Lower leg skin (tissue), 4 donors: ENCODE data around the gene KREMEN1. TPM values are rescaled to one million over a fixed set of nuclear protein-coding genes. Genes with fewer than 3 reads are reported as not detected.

Experiments used
- DNase-seq, 2 donors: peaks; one replicate each; pipeline ENCODE4 v3.0.0-alpha.2; 2019; ENCODE audit warnings: low spot score in 2 of 2
- H3K4me3 ChIP-seq: fragments of 200-600 bp; sonication (generic); 2 replicates; pipeline ENCODE4 v1.5.1; 2017; ENCODE audit warnings: mild to moderate bottlenecking, low read depth; ENCODE audit not compliant: poor library complexity, severe bottlenecking
- POLR2A ChIP-seq, 2 donors: fragments of 450-650 bp; IDR thresholded peaks; one replicate each; pipeline ENCODE4 v1.6.1; 2016 to 2017; ENCODE audit warnings: antibody characterized with exemption in 2 of 2, mild to moderate bottlenecking in 1 of 2, moderate library complexity in 1 of 2
- WGBS, 2 donors: methylation state at CpG; one replicate each; pipeline ENCODE4 v1.1.5; 2018; 5-methylcytosine and 5-hydroxymethylcytosine counted together
- intact Hi-C: fragments of 100-400 bp; cut with DNase I; formaldehyde crosslinking; loops from one replicate; pipeline ENCODE4 v1.15.0; 2023; ENCODE audit warnings: low total_unique reads
- total RNA-seq, 4 donors: library from RNA; depleted of rRNA; stranded (reverse); fragments of >200 nt; gene quantifications; one replicate each; pipeline ENCODE4 v1.1.0, GENCODE V29; 2016
- TF ChIP-seq, protein P1 (sequence below), 3 donors: fragments of 450-650 bp; IDR thresholded peaks; one replicate each; pipeline ENCODE4 v1.5.1; 2016; ENCODE audit warnings: antibody characterized with exemption in 3 of 3, mild to moderate bottlenecking in 3 of 3, moderate library complexity in 2 of 3

Gene KREMEN1
- total RNA-seq, 4 donors from 2014 or later: 28.8 to 52.0 (median 48.0) TPM

DNA sequence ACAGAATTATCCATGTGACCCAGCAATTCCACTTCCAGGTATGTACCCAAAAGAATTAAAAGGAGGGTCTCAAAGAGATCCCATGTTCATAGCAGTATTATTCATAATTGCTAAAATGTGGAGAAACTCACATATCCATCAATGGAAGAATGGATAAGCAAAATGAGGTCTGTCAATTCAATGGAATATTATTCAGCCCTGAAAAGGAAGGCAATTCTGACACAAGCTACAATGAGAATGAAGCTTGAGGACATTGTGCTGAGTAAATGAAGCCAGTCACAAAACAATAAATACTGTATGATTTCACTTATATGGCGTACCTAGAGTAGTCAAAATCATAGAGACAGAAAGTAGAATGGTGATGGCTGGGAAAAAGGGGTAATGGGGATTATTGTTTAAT is 113.5 kb downstream of the KREMEN1 start:
- TF ChIP-seq, protein P1, sequence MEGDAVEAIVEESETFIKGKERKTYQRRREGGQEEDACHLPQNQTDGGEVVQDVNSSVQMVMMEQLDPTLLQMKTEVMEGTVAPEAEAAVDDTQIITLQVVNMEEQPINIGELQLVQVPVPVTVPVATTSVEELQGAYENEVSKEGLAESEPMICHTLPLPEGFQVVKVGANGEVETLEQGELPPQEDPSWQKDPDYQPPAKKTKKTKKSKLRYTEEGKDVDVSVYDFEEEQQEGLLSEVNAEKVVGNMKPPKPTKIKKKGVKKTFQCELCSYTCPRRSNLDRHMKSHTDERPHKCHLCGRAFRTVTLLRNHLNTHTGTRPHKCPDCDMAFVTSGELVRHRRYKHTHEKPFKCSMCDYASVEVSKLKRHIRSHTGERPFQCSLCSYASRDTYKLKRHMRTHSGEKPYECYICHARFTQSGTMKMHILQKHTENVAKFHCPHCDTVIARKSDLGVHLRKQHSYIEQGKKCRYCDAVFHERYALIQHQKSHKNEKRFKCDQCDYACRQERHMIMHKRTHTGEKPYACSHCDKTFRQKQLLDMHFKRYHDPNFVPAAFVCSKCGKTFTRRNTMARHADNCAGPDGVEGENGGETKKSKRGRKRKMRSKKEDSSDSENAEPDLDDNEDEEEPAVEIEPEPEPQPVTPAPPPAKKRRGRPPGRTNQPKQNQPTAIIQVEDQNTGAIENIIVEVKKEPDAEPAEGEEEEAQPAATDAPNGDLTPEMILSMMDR (IDR thresholded peaks at IDR 0.05): no peak
- no peak for TF ChIP-seq POLR2A (IDR thresholded peaks at IDR 0.05)
- 97% methylated on average over 1 of the region's 1 CpG for WGBS, 2 donors
- intact Hi-C loops: no loop called here
- no peak overlapping the region for H3K4me3 ChIP-seq
- no peak for DNase-seq

GRCh38 chr22:29187831-29188230 is 115.0 kb downstream of the KREMEN1 start:
- intact Hi-C loops: no loop called here
- TF ChIP-seq, protein P1 (IDR thresholded peaks at IDR 0.05): no peak
- TF ChIP-seq POLR2A (IDR thresholded peaks at IDR 0.05): no peak
- DNase-seq: no peak
- 51 to 58% methylated on average over 7 of the region's 7 CpGs for WGBS, 2 donors
- no peak overlapping the region for H3K4me3 ChIP-seq

DNA sequence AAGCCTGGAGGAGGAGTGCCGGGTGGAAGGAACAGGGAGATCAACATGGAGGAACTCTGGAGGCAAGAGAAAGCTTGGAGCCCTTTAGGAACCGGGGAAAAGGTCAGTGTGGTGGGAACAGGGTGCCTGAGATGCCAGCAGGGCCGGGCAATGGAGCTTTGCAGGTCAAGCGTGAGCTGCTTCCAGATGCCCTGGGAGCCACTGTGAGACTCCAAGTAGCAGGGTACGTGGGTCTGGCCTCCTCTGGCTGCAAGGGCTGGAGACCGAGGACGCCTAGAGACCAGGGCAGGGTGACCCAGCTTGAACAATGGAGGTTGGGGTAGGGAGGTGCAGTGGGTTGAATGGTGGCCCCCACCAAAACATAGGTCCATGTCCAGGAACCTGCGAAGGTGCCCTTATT is 117.2 kb downstream of the KREMEN1 start:
- TF ChIP-seq POLR2A (IDR thresholded peaks at IDR 0.05): no peak
- TF ChIP-seq, protein P1 (IDR thresholded peaks at IDR 0.05): no peak
- 88 to 92% methylated on average over 8 of the region's 8 CpGs for WGBS, 2 donors
- intact Hi-C loops: no loop called here
- no peak overlapping the region for H3K4me3 ChIP-seq
- no peak for DNase-seq

- TF ChIP-seq, protein P1 (IDR thresholded peaks at IDR 0.05): no peak
- H3K4me3 ChIP-seq: no peak overlapping the region
- intact Hi-C loops: no loop called here
- no peak for DNase-seq
- WGBS, 2 donors: 53 to 59% methylated on average over 10 of the region's 10 CpGs
Measured at GRCh38 chr22:29190918-29191317, 118.1 kb downstream of the KREMEN1 start.

DNA sequence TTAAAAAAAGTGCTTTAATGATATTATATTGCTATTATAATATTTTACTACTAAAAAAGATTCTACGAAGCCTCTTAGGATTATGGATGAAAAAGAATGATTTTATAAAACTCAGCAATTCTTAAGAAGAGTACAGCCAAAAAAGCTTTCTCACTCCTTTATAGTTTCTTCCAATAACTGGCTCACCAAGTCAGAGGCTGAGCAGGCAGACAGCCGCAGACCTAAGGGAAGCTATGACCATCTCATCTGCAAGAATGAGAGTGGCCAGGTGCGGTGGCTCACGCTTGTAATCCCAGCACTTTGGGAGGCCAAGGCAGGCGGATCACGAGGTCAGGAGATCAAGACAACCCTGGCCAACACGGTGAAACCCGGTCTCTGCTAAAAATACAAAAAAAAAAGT is 120.2 kb downstream of the KREMEN1 start:
- DNase-seq: no peak
- WGBS, 2 donors: 67 to 73% methylated on average over 8 of the region's 8 CpGs
- H3K4me3 ChIP-seq: no peak overlapping the region

GRCh38 chr22:29194184-29194583 is 121.3 kb downstream of the KREMEN1 start:
- DNase-seq: no peak
- TF ChIP-seq, protein P1 (IDR thresholded peaks at IDR 0.05): no peak
- no peak for TF ChIP-seq POLR2A (IDR thresholded peaks at IDR 0.05)
- 90 to 94% methylated on average over 2 of the region's 2 CpGs for WGBS, 2 donors
- intact Hi-C loops: no loop called here
- H3K4me3 ChIP-seq: no peak overlapping the region

More for the DNA sequence above, 120.2 kb downstream of the KREMEN1 start:
- TF ChIP-seq POLR2A (IDR thresholded peaks at IDR 0.05): no peak
- TF ChIP-seq, protein P1 (IDR thresholded peaks at IDR 0.05): no peak
- intact Hi-C loops: no loop called here
